Activated T-helper 1 cell treated with anti-CD3 and anti-CD28 coated beads, Interleukin-12 subunit alpha, Interleukin-12 subunit beta, Interleukin-2, Interleukin-4 antibody, amounts not matched to agents 30 ng/mL and 10 ng/mL and 1 ng/mL, durations not matched to agents 14 hours and 24 hours and 36 hours (primary cell): ENCODE results near the gene TAS2R39. TPM values are rescaled to one million over a fixed set of nuclear protein-coding genes. Genes with fewer than 3 reads are reported as not detected.
"Not testable (repeated sequence)": the region's sequence is repeated elsewhere in the genome, so short reads cannot be mapped to it uniquely, and the experiment has no call there.

Experiments
- DNase-seq: peaks from one replicate; pipeline ENCODE4 v3.0.0; 2021; ENCODE audit warnings: low spot score
- H3K27ac Mint-ChIP-seq: one replicate; pipeline ENCODE4 v1.8.0; 2021; ENCODE audit warnings: mild to moderate bottlenecking, mixed read lengths
- H3K27me3 Mint-ChIP-seq: one replicate; pipeline ENCODE4 v1.8.0; 2022; ENCODE audit warnings: mild to moderate bottlenecking, moderate library complexity, mixed read lengths; ENCODE audit not compliant: insufficient read depth
- H3K36me3 Mint-ChIP-seq: one replicate; pipeline ENCODE4 v1.8.0; 2021; ENCODE audit warnings: low read depth, mixed read lengths
- H3K4me1 Mint-ChIP-seq: one replicate; pipeline ENCODE4 v1.8.0; 2021; ENCODE audit warnings: low read depth, mixed read lengths
- H3K4me3 Mint-ChIP-seq: one replicate; pipeline ENCODE4 v1.8.0; 2021; ENCODE audit warnings: mild to moderate bottlenecking, moderate library complexity, mixed read lengths
- H3K9me3 Mint-ChIP-seq: one replicate; pipeline ENCODE4 v1.8.0; 2021; ENCODE audit warnings: mixed read lengths
- intact Hi-C: fragments of 100-400 bp; cut with micrococcal nuclease; formaldehyde crosslinking; loops from one replicate; pipeline ENCODE4 v1.15.1; 2024
- total RNA-seq: library from RNA; stranded (reverse); gene quantifications from 2 replicates; pipeline ENCODE4 v1.2.3, GENCODE V29; 2022

The TAS2R39 gene
- total RNA-seq: not detected in 2 replicates

DNA sequence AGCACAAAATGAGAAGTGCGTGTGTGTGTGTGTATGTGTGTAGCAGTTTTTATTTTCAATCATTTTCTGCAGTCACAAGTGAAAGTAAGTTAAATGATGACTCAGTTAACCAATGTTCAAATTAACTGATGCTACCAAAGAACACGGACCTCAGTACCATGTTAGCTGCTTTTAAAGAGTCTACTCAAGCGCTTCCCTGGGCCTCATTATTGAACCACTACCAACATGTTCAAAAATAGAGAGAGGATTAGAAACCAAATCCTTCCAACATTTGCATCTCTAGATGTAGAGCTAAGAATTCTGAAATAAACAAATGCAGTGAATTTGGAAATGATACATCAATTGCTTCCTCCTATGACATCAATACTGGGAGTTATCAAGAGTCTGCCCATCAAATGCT lies at the start of gene TAS2R39:
TSS of gene TAS2R39 (plus strand) at position 396 of the 400 bp plus-strand sequence. CDS start at position 396, 0 bp downstream.
- no peaks in the 10 kb centered on the region for H3K36me3 Mint-ChIP-seq
- intact Hi-C loops: no loop called here

DNA sequence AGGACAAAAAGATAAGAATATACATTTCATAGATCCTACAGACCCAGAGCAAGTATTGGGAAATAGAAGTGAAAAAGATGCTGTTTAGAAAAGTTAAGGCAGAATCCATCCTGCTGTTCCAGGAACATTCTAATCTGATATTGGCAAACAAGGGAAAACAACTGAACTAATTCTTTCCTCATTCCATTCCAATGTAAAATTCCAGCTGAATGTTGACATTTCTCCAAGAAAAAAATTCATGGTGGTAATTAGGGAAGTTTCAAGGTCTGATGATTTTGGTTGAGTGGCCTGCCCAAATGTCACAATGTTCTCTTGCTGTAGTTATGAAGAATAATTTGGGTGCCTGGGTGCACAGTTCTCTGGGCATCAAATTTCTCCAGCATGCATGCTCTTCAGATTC lies 36.1 kb upstream of the TAS2R39 start:
- Mint-ChIP-seq H3K27me3 (peaks cover 2% of the 10 kb centered on the region), H3K9me3 (peaks cover 10% of the 10 kb centered on the region), H3K27ac (no peak overlapping the region), H3K4me3 (no peak overlapping the region), H3K36me3 (no peaks in the 10 kb centered on the region), H3K4me1 (no peaks in the 10 kb centered on the region)
- no peak for DNase-seq
- intact Hi-C loops: no loop called here

More for the DNA sequence above, at the start of gene TAS2R39:
- H3K4me3 Mint-ChIP-seq: no peak within 1 kb of the TSS
- peaks cover 3% of the 10 kb centered on the region for H3K27me3 Mint-ChIP-seq
- H3K27ac Mint-ChIP-seq: no peak within 1 kb of the TSS
- DNase-seq: no peak
- no peaks in the 10 kb centered on the region for H3K4me1 Mint-ChIP-seq
- H3K9me3 Mint-ChIP-seq: peaks cover 13% of the 10 kb centered on the region

DNA sequence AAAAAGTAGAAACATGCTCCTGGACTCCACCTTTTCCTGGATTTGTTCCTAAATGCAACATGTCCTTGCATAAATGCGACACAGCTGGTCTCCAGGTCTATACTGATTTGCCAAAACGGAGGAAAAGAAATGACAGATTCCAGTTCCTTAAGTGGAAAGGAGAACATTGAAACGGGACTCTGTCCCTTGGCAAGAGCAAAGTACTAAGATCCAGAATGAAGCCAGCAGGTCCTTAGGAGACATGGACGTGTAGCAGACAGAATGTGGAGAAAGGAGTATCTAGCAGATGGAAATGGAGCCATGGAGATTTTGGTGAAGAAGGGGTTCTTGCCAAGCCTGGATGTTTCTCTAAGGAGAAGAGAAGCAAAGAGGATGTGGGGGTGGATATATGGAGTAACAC lies 35.2 kb upstream of the TAS2R39 start:
- H3K4me1 Mint-ChIP-seq: no peaks in the 10 kb centered on the region
- intact Hi-C loops: no loop called here

DNA sequence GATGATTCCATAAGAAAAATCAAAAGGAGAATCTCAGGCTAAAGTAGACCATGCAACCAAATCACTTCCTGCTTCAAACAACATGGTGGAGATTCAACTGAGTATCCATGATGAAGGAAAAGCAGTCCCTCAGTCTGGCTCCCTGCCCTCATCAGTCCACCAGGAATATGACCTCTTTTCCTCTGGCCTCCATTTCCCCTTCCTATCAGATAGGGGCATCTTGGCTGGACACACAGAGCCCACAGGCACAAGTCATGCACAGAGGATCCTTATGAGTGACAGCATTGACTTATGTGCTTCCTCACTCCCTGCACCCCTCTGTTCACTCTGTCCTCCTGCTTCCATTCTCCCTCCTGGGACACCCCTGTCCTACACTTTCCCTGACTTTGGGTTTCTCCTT lies 34.6 kb upstream of the TAS2R39 start:
- Mint-ChIP-seq H3K27me3 (peaks cover 2% of the 10 kb centered on the region), H3K9me3 (peaks cover 10% of the 10 kb centered on the region), H3K4me3 (no peak overlapping the region), H3K4me1 (no peaks in the 10 kb centered on the region), H3K27ac (no peak overlapping the region), H3K36me3 (no peaks in the 10 kb centered on the region)
- intact Hi-C loops: no loop called here
- no peak for DNase-seq

More for the DNA sequence above, 35.2 kb upstream of the TAS2R39 start:
- Mint-ChIP-seq H3K9me3 (peaks cover 10% of the 10 kb centered on the region), H3K27me3 (peaks cover 2% of the 10 kb centered on the region), H3K4me3 (no peak overlapping the region), H3K36me3 (no peaks in the 10 kb centered on the region), H3K27ac (no peak overlapping the region)
- no peak for DNase-seq

DNA sequence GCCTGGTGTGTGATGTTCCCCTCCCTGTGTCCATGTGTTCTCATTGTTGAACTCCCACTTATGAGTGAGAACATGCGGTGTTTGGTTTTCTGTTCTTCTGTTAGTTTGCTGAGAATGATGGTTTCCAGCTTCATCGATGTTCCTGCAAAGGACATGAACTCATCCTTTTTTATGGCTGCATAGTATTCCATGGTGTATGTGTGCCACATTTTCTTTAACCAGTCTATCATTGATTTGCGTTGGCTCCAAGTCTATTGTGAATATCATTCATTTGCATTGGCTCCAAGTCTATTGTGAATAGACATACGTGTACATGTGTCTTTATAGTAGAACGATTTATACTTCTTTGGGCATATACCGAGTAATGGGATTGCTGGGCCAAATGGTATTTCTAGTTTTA lies 32.5 kb upstream of the TAS2R39 start:
- intact Hi-C loops, H3K36me3 Mint-ChIP-seq, DNase-seq, H3K27ac Mint-ChIP-seq, H3K27me3 Mint-ChIP-seq, H3K4me1 Mint-ChIP-seq, H3K4me3 Mint-ChIP-seq: not testable (repeated sequence)
- peaks cover 10% of the 10 kb centered on the region for H3K9me3 Mint-ChIP-seq

DNA sequence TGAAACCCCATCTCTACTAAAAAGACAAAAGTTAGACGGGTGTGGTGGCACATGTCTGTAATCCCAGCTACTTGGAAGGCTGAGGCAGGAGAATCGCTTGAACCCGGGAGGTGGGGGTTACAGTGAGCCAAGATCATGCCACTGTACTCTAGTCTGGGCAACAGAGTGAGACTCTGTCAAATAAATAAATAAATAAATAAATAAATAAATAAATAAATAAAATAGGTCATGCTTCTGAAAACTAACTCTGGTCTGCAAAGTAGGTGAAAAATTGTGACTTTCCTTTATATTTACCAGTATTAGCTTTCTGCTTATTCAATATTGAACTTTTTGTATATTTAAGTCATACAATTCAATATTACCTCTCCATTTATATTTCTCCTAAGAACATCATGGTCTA lies 24.6 kb upstream of the TAS2R39 start:
- H3K36me3 Mint-ChIP-seq, H3K27me3 Mint-ChIP-seq, H3K27ac Mint-ChIP-seq, DNase-seq, H3K4me1 Mint-ChIP-seq, H3K9me3 Mint-ChIP-seq, intact Hi-C loops, H3K4me3 Mint-ChIP-seq: not testable (repeated sequence)

DNA sequence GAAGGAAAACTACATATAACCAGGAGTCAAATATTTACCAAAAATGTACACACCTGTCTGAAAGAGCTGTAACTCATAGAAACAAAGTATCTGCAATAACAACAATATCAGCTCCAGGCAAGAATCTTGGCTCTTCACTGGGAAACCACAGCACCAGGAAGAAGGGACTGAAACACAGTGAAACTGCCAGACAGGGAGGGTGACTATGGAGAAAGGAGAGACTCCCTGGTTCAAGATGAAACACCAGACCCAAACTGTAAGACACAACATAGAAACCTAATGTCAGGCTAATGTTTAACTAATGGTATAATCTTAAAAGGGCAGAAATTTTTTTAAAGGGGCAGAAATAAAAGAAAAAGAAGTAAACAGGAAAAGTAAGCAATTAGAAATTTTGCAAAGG lies 11.5 kb upstream of the TAS2R39 start:
- H3K4me1 Mint-ChIP-seq: no peaks in the 10 kb centered on the region
- no peaks in the 10 kb centered on the region for H3K9me3 Mint-ChIP-seq
- no peaks in the 10 kb centered on the region for H3K36me3 Mint-ChIP-seq
- no peak for DNase-seq
- H3K27ac Mint-ChIP-seq: no peak overlapping the region
- no peak overlapping the region for H3K4me3 Mint-ChIP-seq
- H3K27me3 Mint-ChIP-seq: peaks cover 3% of the 10 kb centered on the region
- intact Hi-C loops: no loop called here

DNA sequence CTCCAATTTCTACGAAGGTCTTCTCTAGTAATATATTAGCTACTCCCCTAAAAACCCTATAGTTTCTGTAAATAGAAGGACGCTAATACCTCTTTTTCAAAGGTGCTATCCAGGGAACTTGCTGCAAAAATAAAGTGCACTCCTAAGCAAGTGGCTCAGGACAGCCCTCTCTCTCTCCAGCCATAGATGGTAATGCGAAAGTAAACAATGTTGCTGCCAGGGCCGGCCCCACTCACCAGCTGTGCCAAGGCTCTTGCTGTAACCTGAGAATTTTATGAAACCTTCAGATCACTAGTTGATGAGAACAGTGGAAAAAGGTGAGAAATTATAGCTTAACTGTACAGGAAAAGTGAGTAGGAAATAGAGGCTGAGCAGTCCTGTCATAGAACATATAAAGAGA lies 10.9 kb upstream of the TAS2R39 start:
- H3K27me3 Mint-ChIP-seq: peaks cover 3% of the 10 kb centered on the region
- no peaks in the 10 kb centered on the region for H3K4me1 Mint-ChIP-seq
- no peak overlapping the region for H3K27ac Mint-ChIP-seq
- peaks cover 3% of the 10 kb centered on the region for H3K9me3 Mint-ChIP-seq
- no peak for DNase-seq
- intact Hi-C loops: no loop called here
- no peak overlapping the region for H3K4me3 Mint-ChIP-seq
- no peaks in the 10 kb centered on the region for H3K36me3 Mint-ChIP-seq

DNA sequence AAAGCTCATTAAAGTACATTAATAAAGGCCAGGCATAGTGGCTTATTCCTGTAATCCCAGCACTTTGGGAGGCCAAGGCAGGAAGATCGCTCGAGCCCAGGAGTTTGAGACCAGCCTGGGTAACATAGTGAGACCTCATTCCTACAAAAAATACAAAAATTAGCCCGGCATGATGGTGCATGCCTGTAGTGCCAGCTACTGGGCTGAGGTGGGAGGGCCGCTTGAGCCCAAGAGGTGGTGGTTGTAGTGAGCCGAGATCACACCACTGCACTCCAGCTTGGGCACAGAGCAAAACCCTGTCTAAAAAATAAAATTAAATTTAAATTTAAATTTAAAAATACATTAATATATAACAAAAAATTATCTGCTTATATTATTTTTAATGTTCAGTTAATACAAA lies 7.1 kb upstream of the TAS2R39 start:
- Mint-ChIP-seq H3K4me1 (no peaks in the 10 kb centered on the region), H3K27ac (no peak overlapping the region), H3K4me3 (no peak overlapping the region), H3K9me3 (peaks cover 18% of the 10 kb centered on the region), H3K27me3 (peaks cover 3% of the 10 kb centered on the region), H3K36me3 (no peaks in the 10 kb centered on the region)
- DNase-seq: no peak
- intact Hi-C loops: no loop called here

DNA sequence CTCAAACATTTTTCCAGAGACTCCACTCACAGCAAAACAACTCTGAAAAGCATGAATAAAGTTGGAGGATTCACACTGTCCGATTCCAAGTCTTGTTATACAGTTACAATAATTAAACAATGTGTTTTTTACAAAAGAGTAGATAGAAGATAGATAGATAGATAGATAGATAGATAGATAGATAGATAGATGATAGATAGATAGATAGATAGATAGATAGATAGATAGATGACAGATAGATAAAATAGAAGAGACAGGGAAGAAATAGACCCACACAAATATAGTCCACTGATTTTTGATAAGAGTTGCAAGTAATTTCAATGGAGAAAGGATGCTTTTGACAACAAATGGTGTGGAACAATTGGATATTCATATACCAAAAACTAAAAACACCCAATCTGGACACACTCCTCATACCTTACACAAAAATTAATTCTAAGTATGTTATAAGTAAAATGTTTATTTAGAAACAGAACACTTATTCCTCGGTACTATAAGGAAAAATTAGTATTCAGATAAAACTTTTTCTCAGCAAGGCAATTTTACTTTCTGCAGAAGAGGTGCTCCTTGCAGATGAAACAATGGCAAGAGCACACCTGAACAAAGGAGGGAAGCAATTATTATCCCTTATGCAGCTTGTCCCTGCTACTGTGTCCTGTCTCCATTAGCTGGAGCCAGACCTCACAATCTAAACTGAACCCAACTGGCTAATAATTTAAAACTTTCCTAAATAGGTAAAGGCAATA lies 5.7 kb upstream of the TAS2R39 start:
- Mint-ChIP-seq H3K4me1 (no peaks in the 10 kb centered on the region), H3K9me3 (peaks cover 22% of the 10 kb centered on the region), H3K4me3 (no peak overlapping the region), H3K36me3 (no peaks in the 10 kb centered on the region), H3K27ac (no peak overlapping the region), H3K27me3 (no peaks in the 10 kb centered on the region)
- no peak for DNase-seq
- intact Hi-C loops: no loop called here

DNA sequence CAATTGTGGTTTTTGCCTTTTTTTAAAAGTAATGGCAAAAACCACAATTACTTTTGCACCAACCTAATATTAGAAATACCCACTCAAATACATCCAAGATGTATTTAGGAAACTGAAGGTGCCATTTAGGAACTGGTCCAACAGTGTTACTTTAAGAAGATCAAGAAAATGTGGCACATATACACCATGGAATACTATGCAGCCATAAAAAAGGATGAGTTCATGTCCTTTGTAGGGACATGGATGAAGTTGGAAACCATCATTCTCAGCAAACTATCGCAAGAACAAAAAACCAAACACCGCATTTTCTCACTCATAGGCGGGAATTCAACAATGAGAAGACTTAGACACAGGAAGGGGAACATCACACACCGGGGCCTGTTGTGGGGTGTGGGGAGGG lies 2.4 kb upstream of the TAS2R39 start:
- DNase-seq, H3K27ac Mint-ChIP-seq, H3K27me3 Mint-ChIP-seq, H3K36me3 Mint-ChIP-seq, intact Hi-C loops, H3K4me3 Mint-ChIP-seq, H3K4me1 Mint-ChIP-seq: not testable (repeated sequence)
- peaks cover 22% of the 10 kb centered on the region for H3K9me3 Mint-ChIP-seq

DNA sequence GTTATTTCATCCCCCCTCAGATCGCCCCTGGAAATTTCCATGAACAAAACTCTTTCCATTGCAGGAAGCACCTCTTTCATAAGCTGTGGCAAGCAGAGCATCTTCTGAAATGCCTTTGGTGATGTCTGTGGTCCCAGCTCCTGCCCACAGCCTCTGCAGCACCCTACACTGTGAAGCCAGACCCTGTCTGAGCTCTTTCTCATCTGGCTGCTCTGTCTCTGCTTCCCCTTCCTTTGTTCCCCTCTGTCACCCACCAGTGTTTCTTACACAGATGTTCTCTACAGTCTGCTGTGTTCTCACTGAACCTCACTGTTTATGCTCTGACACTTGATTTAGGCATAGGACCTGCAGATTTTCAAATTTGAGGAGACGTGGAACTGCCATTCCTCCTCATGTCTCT lies 1.9 kb upstream of the TAS2R39 start:
- Mint-ChIP-seq H3K4me3 (no peak overlapping the region), H3K4me1 (no peaks in the 10 kb centered on the region), H3K36me3 (no peaks in the 10 kb centered on the region), H3K27ac (no peak overlapping the region), H3K9me3 (peaks cover 22% of the 10 kb centered on the region), H3K27me3 (no peaks in the 10 kb centered on the region)
- intact Hi-C loops: no loop called here
- no peak for DNase-seq

DNA sequence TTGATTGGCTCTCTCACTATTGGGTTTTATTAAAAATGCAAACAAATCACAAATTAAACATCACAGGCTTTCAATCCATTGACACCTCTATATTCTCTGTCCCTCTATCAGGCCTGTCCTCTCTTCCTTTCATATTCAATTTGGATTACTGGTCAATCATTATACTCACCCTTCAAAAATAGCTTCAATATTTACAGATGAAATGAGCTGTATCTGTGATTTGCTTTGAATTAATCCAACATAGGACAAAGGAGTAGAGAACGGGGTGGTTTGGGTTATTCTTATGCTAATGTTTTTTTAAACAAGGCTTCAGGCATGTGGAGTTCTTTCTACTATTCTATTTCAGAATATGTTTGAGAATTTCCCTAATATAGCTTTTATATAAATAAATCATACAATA lies 2.3 kb downstream of the TAS2R39 start:
- DNase-seq: no peak
- H3K27me3 Mint-ChIP-seq: peaks cover 3% of the 10 kb centered on the region
- peaks cover 4% of the 10 kb centered on the region for H3K9me3 Mint-ChIP-seq
- no peak overlapping the region for H3K27ac Mint-ChIP-seq
- H3K4me3 Mint-ChIP-seq: no peak overlapping the region
- no peaks in the 10 kb centered on the region for H3K36me3 Mint-ChIP-seq
- intact Hi-C loops: no loop called here
- no peaks in the 10 kb centered on the region for H3K4me1 Mint-ChIP-seq

DNA sequence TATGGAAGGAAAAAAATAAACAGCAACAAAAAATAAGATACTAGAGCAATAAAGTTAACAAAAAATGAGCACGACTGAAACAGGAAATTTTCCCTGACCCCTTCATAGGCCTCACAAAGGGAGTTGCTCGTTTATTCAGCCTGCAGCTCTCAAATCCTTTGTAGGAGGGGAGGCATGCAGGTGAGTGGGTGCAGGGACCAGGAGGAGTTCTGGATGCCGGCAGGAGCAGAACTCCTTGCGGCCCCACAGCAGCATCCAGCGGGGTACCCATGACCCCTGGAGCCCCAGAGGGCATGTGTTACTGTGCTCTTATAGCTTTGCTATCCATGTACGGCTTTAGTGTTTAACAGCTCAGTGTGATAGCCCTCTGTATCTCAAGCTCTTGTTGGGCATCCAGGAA lies 5.8 kb downstream of the TAS2R39 start:
- peaks cover 3% of the 10 kb centered on the region for H3K27me3 Mint-ChIP-seq
- intact Hi-C loops: no loop called here
- H3K9me3 Mint-ChIP-seq: no peaks in the 10 kb centered on the region
- no peaks in the 10 kb centered on the region for H3K36me3 Mint-ChIP-seq
- DNase-seq: no peak
- H3K27ac Mint-ChIP-seq: no peak overlapping the region
- no peaks in the 10 kb centered on the region for H3K4me1 Mint-ChIP-seq
- H3K4me3 Mint-ChIP-seq: no peak overlapping the region
